NCI-H526 (cell line): ENCODE measurements around the gene RAI1.

Experiments used
- DNase-seq, 2 experiments: peaks; one replicate each; lab custom pipeline; 2025; lab: John Stamatoyannopoulos, UW

The RAI1 gene

GRCh38 chr17:17732892-17733670, 51.8 kb downstream of the RAI1 start:
- DNase-seq: no peak

DNA sequence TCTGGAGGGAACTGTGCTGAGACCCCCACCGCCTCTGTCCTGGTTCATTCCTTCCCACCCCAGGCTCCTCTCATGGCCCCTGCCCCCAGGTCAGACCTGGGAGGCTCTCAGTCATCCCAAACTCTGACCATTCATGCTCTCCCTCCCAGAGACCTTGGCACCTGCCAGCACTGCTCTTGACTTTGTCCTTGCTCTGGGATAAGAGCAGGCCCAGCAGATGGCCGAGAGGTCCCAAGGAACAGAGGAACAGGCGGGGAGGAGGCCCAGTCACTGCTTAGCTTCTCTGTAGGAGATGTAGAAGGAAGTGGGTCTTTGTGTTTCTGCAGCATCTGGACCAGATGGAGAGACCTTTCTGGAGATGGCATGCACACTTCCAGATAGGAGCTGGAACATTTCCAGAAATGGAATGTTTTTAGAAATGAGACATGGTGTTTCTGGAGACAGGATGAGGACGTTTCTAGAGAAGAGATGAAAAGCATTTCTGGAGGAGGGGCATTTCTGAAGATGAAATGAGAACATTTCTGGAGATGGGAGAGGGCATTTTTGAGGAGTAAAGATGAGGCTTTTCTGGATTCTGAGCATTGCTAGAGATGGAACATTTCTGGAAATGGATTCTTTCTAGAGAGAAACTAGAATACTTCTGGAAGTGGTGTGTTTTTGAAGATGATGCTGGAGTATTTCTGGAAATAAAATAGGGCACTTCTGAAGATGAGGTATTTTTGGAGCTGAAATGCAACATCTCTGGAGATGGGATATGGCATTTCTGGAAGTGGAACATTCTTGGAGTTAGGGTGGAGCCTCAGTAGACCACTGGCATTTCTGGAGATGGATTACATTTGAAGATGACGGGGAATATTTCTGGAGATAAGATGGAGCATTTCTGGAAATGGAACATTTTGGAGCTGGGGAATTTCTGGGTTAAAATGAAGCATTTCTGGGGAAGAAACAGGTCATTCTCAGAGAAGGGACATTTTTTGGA, 55.2 kb downstream of the RAI1 start:
- no peak for DNase-seq

DNA sequence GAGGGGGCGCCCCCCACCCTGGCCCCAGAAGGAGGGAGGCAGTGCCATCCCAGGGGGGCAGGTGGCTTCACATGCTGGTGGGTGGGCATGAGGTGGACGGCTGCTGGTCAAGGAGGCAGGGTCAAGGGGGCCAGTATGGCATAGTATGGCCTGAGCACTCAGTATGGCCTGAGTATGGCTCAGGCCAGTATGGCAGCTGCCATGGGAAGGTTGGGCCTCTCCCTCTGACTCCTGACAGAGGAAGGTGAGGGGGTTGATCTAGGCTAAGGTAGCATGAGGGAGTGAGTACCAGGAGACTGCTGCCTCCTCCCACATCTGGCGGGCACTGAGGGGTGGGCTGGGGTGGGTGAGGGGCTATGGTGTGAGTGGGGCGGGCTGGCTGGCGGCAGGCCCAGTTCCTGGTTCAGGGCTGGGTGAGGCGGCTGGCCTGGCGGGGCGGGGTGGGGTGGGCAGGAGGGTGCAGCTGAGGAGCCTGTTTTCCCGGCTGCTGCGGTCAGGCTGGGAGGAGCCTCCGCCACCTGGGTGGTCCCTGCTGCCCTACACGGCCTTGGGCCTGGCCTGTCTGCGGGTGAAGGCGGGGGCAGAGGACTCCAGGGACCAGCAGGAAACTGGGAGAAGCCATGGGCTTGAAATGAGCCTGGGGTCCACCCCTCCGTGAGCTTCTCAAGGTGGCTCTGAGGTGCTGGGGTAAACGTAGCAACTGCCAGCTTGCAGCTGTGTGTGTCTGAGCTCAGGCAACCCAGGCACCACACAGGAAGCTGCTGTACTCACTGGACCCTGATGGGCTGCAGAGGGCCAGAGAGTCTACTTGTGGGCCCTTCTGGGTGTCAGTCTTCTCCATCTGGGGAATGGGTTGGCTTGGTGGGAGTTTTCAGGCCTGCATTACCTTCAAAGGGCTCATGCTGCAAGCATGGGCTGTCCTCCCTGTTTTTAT, 57.0 kb downstream of the RAI1 start:
- DNase-seq: no peak

GRCh38 chr17:17738901-17739300, 57.6 kb downstream of the RAI1 start:
- no peak for DNase-seq

GRCh38 chr17:17739388-17740066, 58.3 kb downstream of the RAI1 start:
- DNase-seq: no peak

- DNase-seq: no peak
Measured at GRCh38 chr17:17740615-17741348, 59.5 kb downstream of the RAI1 start.

GRCh38 chr17:17741349-17742023, 60.2 kb downstream of the RAI1 start:
- DNase-seq: no peak

DNA sequence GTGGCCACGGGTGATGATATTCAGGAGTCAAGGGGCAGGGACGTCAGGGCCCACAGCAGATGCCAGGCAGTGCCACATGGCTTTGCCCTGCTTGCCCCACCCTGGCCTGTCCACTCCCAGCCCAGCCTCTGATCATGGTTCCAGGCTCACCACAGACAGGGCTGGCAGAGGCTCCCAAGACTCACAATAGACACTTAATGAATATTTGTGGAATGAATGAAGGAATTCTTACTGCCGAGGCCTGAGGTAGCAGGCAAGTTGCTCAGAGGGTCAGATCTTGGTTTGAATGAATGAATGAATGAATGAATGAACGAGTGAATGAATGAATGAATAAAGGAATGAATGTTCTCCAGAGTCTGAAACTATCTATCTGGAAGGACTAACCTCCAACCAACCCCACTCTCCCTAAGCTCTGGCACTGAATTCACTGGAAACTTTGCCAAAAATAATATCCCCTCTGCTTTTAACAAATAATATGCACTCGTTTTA, 60.9 kb downstream of the RAI1 start:
- DNase-seq: no peak

DNA sequence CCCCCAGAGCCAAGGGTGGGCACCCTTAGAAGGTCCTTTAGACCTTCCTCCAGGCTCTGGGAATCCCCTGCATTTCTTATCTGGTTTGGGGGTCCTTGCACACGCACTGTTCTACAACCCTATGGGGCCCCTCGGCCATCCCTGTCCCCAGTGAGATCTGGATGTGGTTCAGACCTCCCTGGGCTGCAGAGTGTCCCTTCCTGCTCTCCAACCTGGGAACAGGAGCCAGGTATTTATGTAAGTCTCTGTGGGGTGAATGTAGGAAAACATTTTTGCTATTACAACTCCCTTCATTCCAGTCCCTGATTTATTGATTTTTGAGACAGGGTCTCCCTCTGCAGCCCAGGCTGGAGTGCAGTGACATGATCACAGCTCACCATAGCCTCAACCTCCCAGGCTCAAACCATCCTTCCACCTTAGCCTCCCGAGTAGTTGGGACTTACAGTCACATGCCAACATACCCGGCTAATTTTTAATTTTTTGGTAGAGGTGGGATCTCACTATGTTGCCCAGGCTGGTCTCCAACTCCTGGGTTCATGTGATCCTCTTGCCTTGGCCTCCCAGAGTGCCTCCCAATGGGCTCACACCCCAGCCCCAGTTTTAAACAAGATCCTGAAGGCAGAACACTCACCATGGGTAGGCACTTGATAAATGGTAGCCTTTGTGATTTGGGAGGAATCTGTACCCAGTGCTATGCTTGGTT, 61.6 kb downstream of the RAI1 start:
- DNase-seq: no peak

- DNase-seq: no peak
Measured at GRCh38 chr17:17743391-17744112, 62.3 kb downstream of the RAI1 start.

GRCh38 chr17:17744116-17744515, 62.9 kb downstream of the RAI1 start:
- no peak for DNase-seq

DNA sequence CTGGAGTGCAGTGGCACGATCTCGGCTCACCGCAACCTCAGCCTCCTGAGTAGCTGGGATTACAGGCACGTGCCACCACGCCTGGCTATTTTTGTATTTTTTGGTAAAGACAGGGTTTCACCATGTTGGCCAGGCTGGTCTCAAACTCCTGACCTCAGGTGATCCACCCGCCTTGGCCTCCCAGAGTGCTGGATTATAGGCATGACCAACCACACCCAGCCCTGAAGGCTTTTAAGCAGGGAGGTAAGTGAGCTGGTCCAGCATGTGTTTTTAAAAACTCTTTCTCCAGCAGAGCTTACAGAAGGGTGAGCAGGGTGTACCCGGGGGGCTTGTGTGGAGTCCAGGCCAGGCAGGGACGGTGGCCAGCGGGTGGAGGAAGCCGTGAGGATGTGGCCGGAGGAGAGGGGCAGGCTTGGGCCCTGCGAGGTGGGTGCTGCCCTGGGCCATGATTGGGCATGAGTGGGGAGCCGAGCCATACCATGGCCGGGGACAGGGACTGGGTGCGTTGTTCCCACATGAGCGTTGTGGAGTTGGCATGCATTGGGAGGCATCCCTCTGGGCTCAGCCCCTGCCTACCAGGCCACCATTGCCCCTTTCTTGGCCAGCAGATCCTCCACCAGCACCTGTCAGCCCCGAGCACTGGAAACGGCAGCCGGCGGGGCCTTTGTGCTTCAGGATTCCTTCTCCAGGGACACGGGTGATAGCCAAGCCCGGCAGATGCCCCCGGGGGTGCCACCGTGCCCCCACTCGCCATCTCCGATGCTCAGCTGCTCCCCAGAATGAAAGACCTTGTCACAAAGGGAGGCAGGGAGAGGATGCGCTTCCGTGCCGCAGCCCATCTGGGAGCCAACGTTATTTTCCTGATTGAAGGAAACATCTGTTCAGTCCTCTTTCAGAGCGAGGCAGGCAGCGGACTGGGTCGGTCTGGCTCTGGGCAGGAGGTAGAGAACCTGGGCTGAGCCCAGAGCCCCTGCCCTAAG, 64.5 kb downstream of the RAI1 start:
- DNase-seq: no peak

DNA sequence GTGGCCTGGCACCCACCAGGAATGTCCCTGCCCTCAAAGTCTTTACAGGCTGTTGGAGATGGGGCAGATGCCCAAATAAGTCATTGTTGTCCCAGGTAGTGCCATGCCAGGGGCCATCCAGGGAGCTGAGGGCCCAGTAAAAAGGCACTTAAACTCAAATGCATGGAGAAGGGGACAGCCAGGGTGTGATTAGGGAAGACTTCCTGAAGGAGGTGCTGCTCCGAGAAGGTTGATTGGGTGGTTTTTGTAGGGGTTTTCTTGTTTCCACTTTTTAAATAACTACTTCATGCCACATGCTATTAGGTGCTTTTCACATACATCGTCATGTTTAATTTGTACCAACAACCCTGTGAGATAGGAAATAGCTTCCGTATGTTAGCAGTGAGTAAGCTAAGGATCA, 66.9 kb downstream of the RAI1 start:
- DNase-seq: no peak

DNA sequence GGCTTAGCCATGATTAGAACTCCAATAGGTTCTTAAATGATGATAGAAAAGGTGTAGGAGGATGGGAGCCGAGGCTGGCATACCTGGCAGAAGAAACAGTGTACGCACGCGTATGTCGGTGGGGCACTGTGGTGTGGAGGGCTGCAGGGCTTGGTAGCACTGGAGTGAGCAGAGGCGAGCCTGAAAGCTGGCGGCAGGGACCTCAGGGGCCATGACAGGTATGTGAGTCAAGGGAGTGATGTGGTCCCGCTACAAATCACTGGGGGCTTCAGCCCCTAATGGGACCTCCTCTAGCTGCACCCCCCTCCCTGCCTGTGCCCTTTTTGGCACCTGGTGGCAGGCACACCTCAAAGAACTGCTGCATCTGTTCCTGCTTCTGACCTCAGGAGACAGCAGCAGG, 67.3 kb downstream of the RAI1 start:
- no peak for DNase-seq

GRCh38 chr17:17749025-17749772, 67.9 kb downstream of the RAI1 start:
- DNase-seq: peak in 1 of 2 experiments; percentile 29

DNA sequence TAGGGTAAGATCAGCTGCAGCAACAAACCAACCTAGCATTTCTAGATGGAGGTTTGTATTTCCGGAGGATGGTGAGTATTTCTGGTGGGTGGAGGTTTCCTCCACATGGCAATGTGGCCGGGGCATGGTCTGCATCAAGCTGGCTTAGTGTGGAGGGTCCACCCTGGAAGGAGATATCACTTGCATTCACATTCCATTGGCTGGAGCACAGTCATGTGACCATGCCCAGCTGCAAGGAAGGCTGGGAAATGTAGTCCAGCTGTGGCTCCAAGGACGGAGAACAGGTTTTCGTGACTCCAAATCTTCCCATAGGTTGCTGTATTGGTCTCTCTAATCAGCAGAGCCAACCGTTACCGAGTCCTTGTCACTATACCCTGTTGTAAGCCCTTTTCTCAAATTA, 68.7 kb downstream of the RAI1 start:
- peak in 1 of 2 experiments; percentile 29 for DNase-seq

GRCh38 chr17:17750881-17751280, 69.6 kb downstream of the RAI1 start:
- no peak for DNase-seq
